OCI-LY7 (cell line): Measurements from ENCODE around the gene PPM1G. TPM values are rescaled to one million over a fixed set of nuclear protein-coding genes. Genes with fewer than 3 reads are reported as not detected.

Experiments
- BruUV-seq: library from RNA; stranded (reverse); fragments of 400-500 nt; replicated peaks from 2 replicates; lab custom pipeline; 2021; lab: Mats Ljungman, UMichigan
- CTCF ChIA-PET: fragments of 300-600 bp; sonication (Branson Sonifier 250); formaldehyde crosslinking; loops from one replicate; lab custom pipeline; 2022; ENCODE audit warnings: antibody characterized with exemption; ENCODE audit not compliant: unreplicated experiment; lab: Charles Lee
- POLR2A ChIA-PET: fragments of 300-600 bp; sonication (Branson Sonifier 250); formaldehyde crosslinking; loops from one replicate; lab custom pipeline; 2022; ENCODE audit warnings: antibody characterized with exemption; lab: Charles Lee
- DNase-seq: peaks from one replicate; pipeline ENCODE4 v3.0.0-alpha.2; 2015; ENCODE audit warnings: low spot score
- H2AFZ ChIP-seq: fragments of 200-600 bp; sonication (generic), shearing (Covaris generic); 2 replicates; pipeline ENCODE4 v1.6.1; 2014; ENCODE audit warnings: mild to moderate bottlenecking, antibody characterized with exemption, low read length, moderate library complexity
- H3K27ac ChIP-seq: fragments of 200-600 bp; sonication (generic); 2 replicates; pipeline ENCODE4 v1.5.1; 2014; ENCODE audit warnings: mixed run types, low read depth, mild to moderate bottlenecking, moderate library complexity, low read length, inconsistent platforms; ENCODE audit not compliant: poor library complexity, severe bottlenecking
- H3K36me3 ChIP-seq: fragments of 200-600 bp; sonication (generic); 2 replicates; pipeline ENCODE4 v1.6.1; 2014; ENCODE audit warnings: mild to moderate bottlenecking, antibody characterized with exemption, low read length, moderate library complexity, mixed read lengths; ENCODE audit not compliant: insufficient read depth
- H3K4me1 ChIP-seq: fragments of 200-600 bp; sonication (generic); 2 replicates; pipeline ENCODE4 v1.5.1; 2014; ENCODE audit warnings: mild to moderate bottlenecking, low read length; ENCODE audit not compliant: insufficient read depth, poor library complexity, severe bottlenecking
- H3K4me2 ChIP-seq: fragments of 200-600 bp; sonication (generic); 2 replicates; pipeline ENCODE4 v1.6.1; 2014; ENCODE audit warnings: mild to moderate bottlenecking, low read length
- H3K4me3 ChIP-seq: fragments of 200-600 bp; sonication (generic); 2 replicates; pipeline ENCODE4 v1.5.1; 2014; ENCODE audit warnings: mild to moderate bottlenecking, low read depth, low read length; ENCODE audit not compliant: poor library complexity, severe bottlenecking
- H3K79me2 ChIP-seq: fragments of 200-600 bp; sonication (generic); 2 replicates; pipeline ENCODE4 v1.6.1; 2016; ENCODE audit warnings: low read depth, mild to moderate bottlenecking, low read length, moderate library complexity, mixed read lengths; ENCODE audit not compliant: insufficient read depth
- H3K9me2 ChIP-seq: fragments of 200-600 bp; sonication (generic); 2 replicates; pipeline ENCODE4 v1.6.1; 2016; ENCODE audit warnings: mild to moderate bottlenecking, low read length, mixed read lengths; ENCODE audit not compliant: insufficient read depth
- H3K9me3 ChIP-seq: fragments of 200-600 bp; sonication (generic); 2 replicates; pipeline ENCODE4 v1.6.1; 2014; ENCODE audit warnings: mild to moderate bottlenecking, mixed run types, low read length, mixed read lengths
- H4K20me1 ChIP-seq: fragments of 200-600 bp; sonication (generic); 2 replicates; pipeline ENCODE4 v1.6.1; 2014; ENCODE audit warnings: mild to moderate bottlenecking, antibody characterized with exemption, low read length, moderate library complexity, mixed read lengths; ENCODE audit not compliant: insufficient read depth
- CTCF ChIP-seq: fragments of 200-600 bp; sonication (generic); conservative IDR thresholded peaks from 2 replicates; pipeline ENCODE4 v1.5.1; 2014; ENCODE audit warnings: mild to moderate bottlenecking, antibody characterized with exemption, low read length, moderate library complexity, mixed read lengths
- EZH2phosphoT487 ChIP-seq: fragments of 200-600 bp; sonication (generic); IDR thresholded peaks from 2 replicates; pipeline ENCODE4 v1.6.1; 2018; ENCODE audit warnings: low read depth, borderline replicate concordance, mild to moderate bottlenecking, mixed run types, antibody characterized with exemption, low read length, moderate library complexity, mixed read lengths
- intact Hi-C: fragments of 100-400 bp; cut with micrococcal nuclease; formaldehyde crosslinking; loops from one replicate; pipeline ENCODE4 v1.10.0; 2022; ENCODE audit not compliant: unreplicated experiment
- total RNA-seq, 2 experiments: library from RNA; depleted of rRNA in 1 of 2; stranded (reverse); fragments of >200 nt in 1 of 2; shearing (Covaris generic) in 1 of 2; gene quantifications; 2 replicates each; pipeline ENCODE4 v1.2.3, GENCODE V29; 2014 to 2022

Gene PPM1G
- total RNA-seq, 2 experiments from 2014 or later = 101 to 147 TPM

GRCh38 chr2:27347641-27348040 lies 61.8 kb downstream of the PPM1G start:
- Histone ChIP-seq H3K27ac (no peak overlapping the region), H3K4me1 (peaks cover 14% of the 10 kb centered on the region), H3K36me3 (peaks cover 41% of the 10 kb centered on the region), H3K4me2 (no peak overlapping the region), H2AFZ (no peak overlapping the region), H4K20me1 (no peaks in the 10 kb centered on the region), H3K9me3 (no peaks in the 10 kb centered on the region), H3K79me2 (peaks cover 71% of the 10 kb centered on the region), H3K9me2 (no peaks in the 10 kb centered on the region), H3K4me3 (no peak overlapping the region)
- DNase-seq = no peak
- TF ChIP-seq CTCF = no peak
- no peak for TF ChIP-seq EZH2phosphoT487
- ChIA-PET CTCF (no interaction called here), POLR2A (interaction anchor here (0.6 kb wide), 3 partner anchors 236 to 385 kb away, joined by 3 to 4 read pairs (median 3); no protein-coding TSS in a partner anchor)
- no TSS peak for BruUV-seq
- intact Hi-C loops = no loop called here

GRCh38 chr2:27336173-27336572 lies 73.2 kb downstream of the PPM1G start:
- POLR2A ChIA-PET = interaction anchor here (0.6 kb wide), 1 partner anchor 100 kb away, joined by 3 read pairs; no protein-coding TSS in a partner anchor
- intact Hi-C loops = no loop called here

More at GRCh38 chr2:27336173-27336572, 73.2 kb downstream of the PPM1G start:
- Histone ChIP-seq H3K4me1 (no peaks in the 10 kb centered on the region), H3K4me2 (no peak overlapping the region), H3K36me3 (peaks cover 91% of the 10 kb centered on the region), H3K79me2 (no peaks in the 10 kb centered on the region), H2AFZ (no peak overlapping the region), H4K20me1 (no peaks in the 10 kb centered on the region), H3K4me3 (no peak overlapping the region), H3K27ac (no peak overlapping the region), H3K9me3 (no peaks in the 10 kb centered on the region), H3K9me2 (no peaks in the 10 kb centered on the region)
- DNase-seq = no peak
- TF ChIP-seq EZH2phosphoT487 (no peak), CTCF (no peak)
- CTCF ChIA-PET = no interaction called here
- BruUV-seq = no TSS peak
